ENCODE measurements around the gene C21orf91. TPM values are rescaled to one million over a fixed set of nuclear protein-coding genes. Genes with fewer than 3 reads are reported as not detected.

The C21orf91 gene
- total and polyA plus RNA-seq, 2 donors (not counting 3 experiments of a cell fraction or from before 2014, with no cell fraction given): 1.3 to 4.2 TPM

DNA sequence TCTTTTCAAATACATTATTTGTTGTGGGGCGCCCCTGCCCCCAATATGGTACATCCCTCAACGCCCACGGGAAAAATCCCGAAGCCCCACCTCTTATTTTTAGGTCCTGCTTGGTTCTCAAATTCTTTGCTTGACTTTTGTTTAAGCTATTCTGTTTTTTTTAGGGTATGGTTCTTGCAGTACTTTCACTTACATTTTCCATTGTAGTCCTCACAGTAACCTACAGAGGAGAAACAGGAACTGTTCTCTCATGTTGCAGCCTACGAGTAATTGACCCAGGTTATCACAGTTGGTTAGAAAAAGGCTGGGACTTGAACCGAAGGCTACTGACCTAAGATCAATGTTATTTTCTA, 697 bp upstream of the C21orf91 start:
- FAIRE-seq: no peak
- peak overlapping the region; percentile 94 for H2AFZ ChIP-seq (ENCODE audit: low read depth, low read length)
- CTCF ChIA-PET: interaction anchor here (1.0 kb wide), 1 partner anchor 24 kb away, joined by 3 read pairs; no protein-coding TSS in a partner anchor
- peaks cover 10% of the 10 kb centered on the region for H3K4me1 ChIP-seq (ENCODE audit: control insufficient read depth, extremely low read depth, insufficient read depth, low read length)
- dilution Hi-C loops (cut with MboI; ENCODE audit: extremely low pct_ligation_motif_present, low sequenced_read_pairs) (no loop called here), intact Hi-C loops (cut with micrococcal nuclease) (loop anchor here (2.0 to 5.0 kb wide), 3 partner anchors 82 to 207 kb away; partner anchors contain the start of gene BTG3)
- no TSS peak for BruUV-seq (replicated peaks)
- H3K9ac ChIP-seq (replicated peaks; ENCODE audit: extremely low read depth, insufficient read depth, low read length): peak overlapping the region; percentile 73
- POLR2A ChIA-PET: no interaction called here
- no peaks in the 10 kb centered on the region for H4K20me1 ChIP-seq (replicated peaks; ENCODE audit: control insufficient read depth, extremely low read depth, insufficient read depth, low read length)
- H3K4me3 ChIP-seq (replicated peaks in 1 of 3; ENCODE audit: insufficient read depth in 1 of 3, low read depth in 1 of 3, low read length in 3 of 3): peak overlapping the region; percentile 13 to 72 (median 56)
- TF ChIP-seq POLR2A (IDR thresholded peaks at IDR 0.05; ENCODE audit: low read depth, low read length) (no peak), MYC (IDR thresholded peaks at IDR 0.05; ENCODE audit: low read depth, low read length) (no peak), POLR2AphosphoS5 (IDR thresholded peaks at IDR 0.05; ENCODE audit: insufficient read depth, low read depth, low read length) (no peak), FOS (IDR thresholded peaks at IDR 0.05; ENCODE audit: borderline replicate concordance, insufficient read depth, low read length) (no peak), GATA2 (IDR thresholded peaks at IDR 0.05; ENCODE audit: insufficient read depth, insufficient read length, low read depth, low read length) (no peak), EZH2 (IDR thresholded peaks at IDR 0.05; ENCODE audit: borderline replicate concordance, low read depth, low read length, severe bottlenecking) (no peak), JUN (IDR thresholded peaks at IDR 0.05; ENCODE audit: borderline replicate concordance, insufficient read depth, insufficient read length, low read depth) (no peak)
- TF ChIP-seq, protein P1, sequence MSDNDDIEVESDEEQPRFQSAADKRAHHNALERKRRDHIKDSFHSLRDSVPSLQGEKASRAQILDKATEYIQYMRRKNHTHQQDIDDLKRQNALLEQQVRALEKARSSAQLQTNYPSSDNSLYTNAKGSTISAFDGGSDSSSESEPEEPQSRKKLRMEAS (IDR thresholded peaks at IDR 0.05; ENCODE audit: insufficient read depth, insufficient read length): no peak
- TF ChIP-seq, protein P2, sequence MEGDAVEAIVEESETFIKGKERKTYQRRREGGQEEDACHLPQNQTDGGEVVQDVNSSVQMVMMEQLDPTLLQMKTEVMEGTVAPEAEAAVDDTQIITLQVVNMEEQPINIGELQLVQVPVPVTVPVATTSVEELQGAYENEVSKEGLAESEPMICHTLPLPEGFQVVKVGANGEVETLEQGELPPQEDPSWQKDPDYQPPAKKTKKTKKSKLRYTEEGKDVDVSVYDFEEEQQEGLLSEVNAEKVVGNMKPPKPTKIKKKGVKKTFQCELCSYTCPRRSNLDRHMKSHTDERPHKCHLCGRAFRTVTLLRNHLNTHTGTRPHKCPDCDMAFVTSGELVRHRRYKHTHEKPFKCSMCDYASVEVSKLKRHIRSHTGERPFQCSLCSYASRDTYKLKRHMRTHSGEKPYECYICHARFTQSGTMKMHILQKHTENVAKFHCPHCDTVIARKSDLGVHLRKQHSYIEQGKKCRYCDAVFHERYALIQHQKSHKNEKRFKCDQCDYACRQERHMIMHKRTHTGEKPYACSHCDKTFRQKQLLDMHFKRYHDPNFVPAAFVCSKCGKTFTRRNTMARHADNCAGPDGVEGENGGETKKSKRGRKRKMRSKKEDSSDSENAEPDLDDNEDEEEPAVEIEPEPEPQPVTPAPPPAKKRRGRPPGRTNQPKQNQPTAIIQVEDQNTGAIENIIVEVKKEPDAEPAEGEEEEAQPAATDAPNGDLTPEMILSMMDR (IDR thresholded peaks at IDR 0.05; ENCODE audit: extremely low read depth in 1 of 2, insufficient read depth in 1 of 2, low read depth in 1 of 2, low read length in 2 of 2): no peak
- no peaks in the 10 kb centered on the region for H3K36me3 ChIP-seq (ENCODE audit: control insufficient read depth in 2 of 2, extremely low read depth in 1 of 2, insufficient read depth in 2 of 2, low read length in 2 of 2)
- peak overlapping the region; percentile 93 for H3K4me2 ChIP-seq (ENCODE audit: insufficient read depth, low read length)
- peak overlapping the region; percentile 75 for H3K27ac ChIP-seq (ENCODE audit: insufficient read depth, low read depth, low read length)
- no peaks in the 10 kb centered on the region for H3K9me3 ChIP-seq (replicated peaks; ENCODE audit: control insufficient read depth, insufficient read depth, low read length)
- DNase-seq (ENCODE audit: low read depth, low spot score): no peak
- H3K9me1 ChIP-seq (replicated peaks; ENCODE audit: control insufficient read depth, extremely low read depth, insufficient read depth, low read length): no peaks in the 10 kb centered on the region
- H3K27me3 ChIP-seq (ENCODE audit: control insufficient read depth in 2 of 2, insufficient read depth in 2 of 2, low read length in 2 of 2): peaks cover 0 to 3% of the 10 kb centered on the region in 2 experiments
- no peaks in the 10 kb centered on the region for H3K79me2 ChIP-seq (ENCODE audit: control insufficient read depth, insufficient read depth, low read length)
